ENCODE results near the gene PITPNM3. TPM values are rescaled to one million over a fixed set of nuclear protein-coding genes. Genes with fewer than 3 reads are reported as not detected.

The PITPNM3 gene
- total RNA-seq, 1 donor from 2014 or later: 2.8 TPM

DNA sequence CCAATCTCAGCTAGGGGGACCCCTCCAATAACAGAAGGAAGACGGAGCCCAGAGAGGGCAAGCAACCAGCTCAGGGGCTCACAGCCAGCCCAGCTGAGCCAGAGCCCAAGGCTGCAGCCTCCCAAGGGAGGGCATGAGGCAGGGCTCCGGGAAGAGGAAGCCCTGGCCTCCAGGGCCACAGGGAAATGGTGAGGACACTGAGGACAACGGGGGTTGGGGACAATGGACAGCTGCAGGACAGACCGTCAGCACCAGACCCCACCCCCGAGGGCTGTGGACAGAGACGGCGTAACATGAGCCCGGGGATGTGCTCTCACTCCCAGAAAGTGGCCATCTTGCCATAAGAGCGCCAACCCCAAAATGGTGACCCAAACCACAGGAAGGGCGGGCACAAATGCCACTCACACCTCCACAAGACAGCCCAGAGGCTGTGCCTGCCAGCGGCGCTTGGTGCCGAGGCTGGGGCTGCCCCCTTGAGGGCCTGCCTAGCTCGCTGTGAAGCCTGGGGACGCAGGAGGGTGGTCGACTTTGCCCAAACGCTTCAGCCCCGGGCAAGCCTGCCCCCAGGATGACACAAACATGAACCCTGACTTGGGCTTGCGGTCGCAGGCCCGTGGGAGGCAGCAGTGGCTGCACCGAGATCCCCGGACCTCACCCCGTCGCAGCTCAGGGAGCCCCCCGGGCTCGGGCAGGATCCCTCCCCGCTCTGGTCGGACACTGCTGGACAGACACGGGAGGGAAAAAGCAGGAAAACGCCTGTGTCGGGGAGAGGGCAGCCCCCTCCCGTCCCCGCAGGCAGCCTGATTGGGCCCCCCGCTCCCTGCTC, 101.6 kb downstream of the PITPNM3 start:
- peaks cover 3% of the 10 kb centered on the region for H3K36me3 Mint-ChIP-seq (ENCODE audit: insufficient read depth)
- H3K27me3 Mint-ChIP-seq: peaks cover 25% of the 10 kb centered on the region
- peak overlapping the region; percentile 60 for H3K4me3 Mint-ChIP-seq (ENCODE audit: low read depth)
- no peaks in the 10 kb centered on the region for H3K9me3 Mint-ChIP-seq (ENCODE audit: low read depth)
- TF ChIP-seq, protein P1, sequence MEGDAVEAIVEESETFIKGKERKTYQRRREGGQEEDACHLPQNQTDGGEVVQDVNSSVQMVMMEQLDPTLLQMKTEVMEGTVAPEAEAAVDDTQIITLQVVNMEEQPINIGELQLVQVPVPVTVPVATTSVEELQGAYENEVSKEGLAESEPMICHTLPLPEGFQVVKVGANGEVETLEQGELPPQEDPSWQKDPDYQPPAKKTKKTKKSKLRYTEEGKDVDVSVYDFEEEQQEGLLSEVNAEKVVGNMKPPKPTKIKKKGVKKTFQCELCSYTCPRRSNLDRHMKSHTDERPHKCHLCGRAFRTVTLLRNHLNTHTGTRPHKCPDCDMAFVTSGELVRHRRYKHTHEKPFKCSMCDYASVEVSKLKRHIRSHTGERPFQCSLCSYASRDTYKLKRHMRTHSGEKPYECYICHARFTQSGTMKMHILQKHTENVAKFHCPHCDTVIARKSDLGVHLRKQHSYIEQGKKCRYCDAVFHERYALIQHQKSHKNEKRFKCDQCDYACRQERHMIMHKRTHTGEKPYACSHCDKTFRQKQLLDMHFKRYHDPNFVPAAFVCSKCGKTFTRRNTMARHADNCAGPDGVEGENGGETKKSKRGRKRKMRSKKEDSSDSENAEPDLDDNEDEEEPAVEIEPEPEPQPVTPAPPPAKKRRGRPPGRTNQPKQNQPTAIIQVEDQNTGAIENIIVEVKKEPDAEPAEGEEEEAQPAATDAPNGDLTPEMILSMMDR (IDR thresholded peaks at IDR 0.05; ENCODE audit: unreplicated experiment): no peak
- H3K27ac Mint-ChIP-seq: no peak overlapping the region
- peaks cover 24% of the 10 kb centered on the region for H3K4me1 Mint-ChIP-seq (ENCODE audit: low read depth)
- no peak for DNase-seq (ENCODE audit: low spot score, unreplicated experiment)

GRCh38 chr17:6453279-6454024, 102.9 kb downstream of the PITPNM3 start:
- Mint-ChIP-seq H3K27me3 (peaks cover 25% of the 10 kb centered on the region), H3K9me3 (ENCODE audit: low read depth) (no peaks in the 10 kb centered on the region), H3K27ac (peak overlapping the region; percentile 54), H3K4me1 (ENCODE audit: low read depth) (peaks cover 24% of the 10 kb centered on the region), H3K36me3 (ENCODE audit: insufficient read depth) (peaks cover 4% of the 10 kb centered on the region), H3K4me3 (ENCODE audit: low read depth) (peak overlapping the region; percentile 40)
- no peak for DNase-seq (ENCODE audit: low spot score, unreplicated experiment)
- TF ChIP-seq, protein P1 (IDR thresholded peaks at IDR 0.05; ENCODE audit: unreplicated experiment): no peak

- peaks cover 6% of the 10 kb centered on the region for H3K36me3 Mint-ChIP-seq (ENCODE audit: insufficient read depth)
- peak overlapping the region; percentile 54 for H3K27ac Mint-ChIP-seq
- TF ChIP-seq, protein P1 (IDR thresholded peaks at IDR 0.05; ENCODE audit: unreplicated experiment): no peak
- no peak for DNase-seq (ENCODE audit: low spot score, unreplicated experiment)
- no peaks in the 10 kb centered on the region for H3K9me3 Mint-ChIP-seq (ENCODE audit: low read depth)
- no peak overlapping the region for H3K4me3 Mint-ChIP-seq (ENCODE audit: low read depth)
- peaks cover 24% of the 10 kb centered on the region for H3K4me1 Mint-ChIP-seq (ENCODE audit: low read depth)
- H3K27me3 Mint-ChIP-seq: peaks cover 25% of the 10 kb centered on the region
These were observed 103.7 kb downstream of the PITPNM3 start for GRCh38 chr17:6452471-6453266.

GRCh38 chr17:6450926-6451832, 105.2 kb downstream of the PITPNM3 start:
- Mint-ChIP-seq H3K36me3 (ENCODE audit: insufficient read depth) (peaks cover 6% of the 10 kb centered on the region), H3K4me3 (ENCODE audit: low read depth) (no peak overlapping the region), H3K9me3 (ENCODE audit: low read depth) (no peaks in the 10 kb centered on the region), H3K4me1 (ENCODE audit: low read depth) (peaks cover 21% of the 10 kb centered on the region), H3K27me3 (peaks cover 20% of the 10 kb centered on the region), H3K27ac (peak overlapping the region; percentile 44)
- DNase-seq (ENCODE audit: low spot score, unreplicated experiment): no peak
- TF ChIP-seq, protein P1 (IDR thresholded peaks at IDR 0.05; ENCODE audit: unreplicated experiment): no peak
